Fibroblast of skin of abdomen (primary cell): ENCODE data around the gene FRS3.

Experiments
- DNase-seq: peaks from one replicate; pipeline ENCODE4 v3.0.0-alpha.2; 2013

The FRS3 gene

DNA sequence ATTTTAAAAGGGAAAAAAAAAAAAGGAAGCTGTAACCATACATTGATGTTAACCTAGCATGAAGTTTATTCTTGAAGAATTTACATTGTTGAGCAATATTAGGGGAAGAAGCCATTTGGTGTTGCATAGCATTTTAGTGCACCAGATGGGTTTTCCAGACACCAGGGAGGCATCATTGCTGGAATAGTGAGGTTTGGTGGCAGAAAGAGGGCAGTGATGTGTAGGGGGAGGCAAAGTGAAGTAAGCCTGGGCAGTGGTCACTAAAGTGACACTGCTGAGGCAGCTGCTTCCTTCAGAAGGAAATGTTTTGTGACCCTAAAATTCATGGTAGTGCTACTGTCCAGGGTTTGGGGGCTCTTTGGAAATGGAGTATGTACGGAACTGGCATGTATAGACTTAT is 10.3 kb upstream of the FRS3 start:
- DNase-seq, result no peak

GRCh38 chr6:41789390-41789724 is 9.7 kb upstream of the FRS3 start:
- no peak for DNase-seq

DNA sequence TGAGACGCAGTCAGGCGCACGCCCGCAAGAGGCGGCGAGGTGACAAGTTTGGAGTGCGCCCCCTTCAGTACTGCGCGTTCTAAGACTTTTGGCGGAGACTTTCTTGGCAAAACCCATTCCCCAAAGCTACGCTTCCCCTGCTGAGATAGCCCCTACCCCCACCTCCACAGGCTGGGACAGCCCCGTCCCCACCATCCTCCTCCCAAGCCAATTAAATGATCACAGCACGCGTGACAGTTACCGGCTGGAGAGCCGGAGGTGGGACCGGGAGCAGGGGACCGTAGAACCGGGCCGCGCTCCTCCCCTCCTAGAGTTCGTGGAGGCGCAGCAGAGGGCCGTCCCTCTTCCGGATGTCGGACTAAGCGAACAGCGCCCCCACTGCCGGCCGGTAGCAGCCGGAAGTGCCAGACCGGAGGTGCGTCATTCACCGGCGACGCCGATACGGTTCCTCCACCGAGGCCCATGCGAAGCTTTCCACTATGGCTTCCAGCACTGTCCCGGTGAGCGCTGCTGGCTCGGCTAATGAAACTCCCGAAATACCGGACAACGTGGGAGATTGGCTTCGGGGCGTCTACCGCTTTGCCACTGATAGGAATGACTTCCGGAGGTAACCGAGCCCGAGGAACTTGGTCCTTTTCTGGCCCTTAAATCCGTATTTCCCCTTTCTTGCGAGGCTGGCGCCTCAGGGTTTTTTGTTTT is 7.7 kb upstream of the FRS3 start, which contains the start of gene TOMM6:
TSS of gene TOMM6 (plus strand) at position 476 of the 699 bp plus-strand sequence. CDS start at position 480, 4 bp downstream.
- DNase-seq, result peak; percentile 93

DNA sequence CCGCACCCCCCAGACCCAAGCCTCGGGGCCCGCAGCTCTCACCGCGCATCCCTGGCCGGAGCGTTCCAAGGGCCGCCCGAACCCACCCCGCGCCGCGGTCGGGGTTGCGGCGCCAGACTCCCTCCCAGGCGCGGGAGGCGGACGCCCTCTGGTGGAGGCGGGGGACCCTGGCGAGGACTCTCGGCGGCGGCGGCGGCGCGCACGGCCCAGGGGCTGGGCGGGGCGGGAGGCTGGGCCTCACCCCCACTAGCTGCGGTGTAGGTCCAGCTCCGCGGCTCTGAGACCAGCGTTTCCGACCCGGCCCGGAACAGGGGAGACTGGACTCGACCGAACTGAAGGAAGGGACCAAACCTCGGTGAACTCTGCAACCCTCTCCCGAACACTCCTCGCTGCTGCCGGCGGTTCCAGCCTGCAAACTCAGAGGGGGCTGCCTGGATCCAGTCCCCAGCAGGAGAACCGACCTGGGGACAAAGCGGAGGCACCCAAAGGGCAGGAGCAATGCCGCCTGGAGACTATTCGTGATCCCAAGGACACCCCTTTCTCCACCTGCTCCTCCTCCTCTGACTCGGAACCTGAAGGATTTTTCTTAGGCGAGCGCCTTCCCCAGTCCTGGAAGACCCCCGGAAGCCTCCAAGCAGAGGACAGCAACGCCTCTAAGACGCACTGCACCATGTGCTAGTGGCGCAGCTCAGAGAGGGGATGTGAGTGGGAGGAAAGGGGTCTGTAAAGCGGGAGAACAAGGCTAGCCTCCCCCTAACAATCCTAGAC is 6.9 kb upstream of the FRS3 start:
- DNase-seq, result peak; percentile 77

DNA sequence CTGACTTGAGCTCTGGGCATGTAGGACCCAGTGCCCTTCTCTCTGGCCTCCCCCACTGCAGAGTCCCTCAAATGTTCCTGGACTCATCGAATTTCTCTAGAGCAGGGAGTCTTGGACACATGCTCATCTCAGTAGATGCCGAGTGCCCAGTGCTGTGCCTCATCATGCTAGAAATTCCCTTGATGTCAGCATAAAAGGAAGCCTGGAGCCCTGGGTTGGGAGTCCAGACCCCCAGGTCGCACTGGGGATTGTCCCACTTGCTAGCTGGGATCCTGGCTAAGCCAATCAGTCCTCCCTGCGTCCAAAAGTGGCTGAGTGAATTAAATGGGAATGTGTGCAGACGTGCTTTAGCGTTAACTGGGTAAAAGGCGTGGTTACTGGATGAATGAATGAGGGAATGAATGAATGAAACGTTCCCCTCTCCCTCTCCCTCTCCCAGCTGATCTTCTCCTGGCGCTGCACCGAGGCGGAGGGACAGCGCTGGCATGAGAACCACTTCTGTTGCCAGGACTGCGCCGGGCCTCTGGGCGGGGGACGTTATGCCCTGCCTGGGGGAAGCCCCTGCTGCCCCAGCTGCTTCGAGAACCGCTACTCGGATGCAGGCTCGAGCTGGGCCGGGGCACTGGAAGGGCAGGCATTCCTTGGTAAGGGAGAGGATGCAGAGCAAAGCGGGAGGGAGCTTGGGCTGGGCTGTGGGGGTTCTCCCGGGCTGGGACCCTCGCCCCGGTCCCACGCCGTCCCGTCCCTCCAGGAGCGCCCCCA is 6.2 kb upstream of the FRS3 start:
- peak; percentile 27 for DNase-seq

DNA sequence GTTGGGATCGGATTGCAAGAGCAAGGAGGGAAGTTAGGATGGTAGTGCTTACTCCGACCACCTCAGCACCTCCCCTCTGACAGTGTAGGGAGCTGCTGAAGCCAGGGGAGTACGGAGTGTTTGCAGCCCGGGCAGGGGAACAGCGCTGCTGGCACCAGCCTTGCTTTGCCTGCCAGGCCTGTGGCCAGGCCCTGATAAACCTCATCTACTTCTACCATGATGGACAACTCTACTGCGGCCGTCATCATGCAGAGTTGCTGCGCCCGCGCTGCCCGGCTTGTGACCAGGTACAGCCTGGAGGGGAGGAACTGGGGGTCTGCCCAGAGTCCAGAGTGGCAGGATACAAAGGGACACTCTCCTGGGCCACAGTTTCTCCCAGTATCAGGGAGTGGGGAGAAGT is 5.6 kb upstream of the FRS3 start:
- DNase-seq, result no peak

DNA sequence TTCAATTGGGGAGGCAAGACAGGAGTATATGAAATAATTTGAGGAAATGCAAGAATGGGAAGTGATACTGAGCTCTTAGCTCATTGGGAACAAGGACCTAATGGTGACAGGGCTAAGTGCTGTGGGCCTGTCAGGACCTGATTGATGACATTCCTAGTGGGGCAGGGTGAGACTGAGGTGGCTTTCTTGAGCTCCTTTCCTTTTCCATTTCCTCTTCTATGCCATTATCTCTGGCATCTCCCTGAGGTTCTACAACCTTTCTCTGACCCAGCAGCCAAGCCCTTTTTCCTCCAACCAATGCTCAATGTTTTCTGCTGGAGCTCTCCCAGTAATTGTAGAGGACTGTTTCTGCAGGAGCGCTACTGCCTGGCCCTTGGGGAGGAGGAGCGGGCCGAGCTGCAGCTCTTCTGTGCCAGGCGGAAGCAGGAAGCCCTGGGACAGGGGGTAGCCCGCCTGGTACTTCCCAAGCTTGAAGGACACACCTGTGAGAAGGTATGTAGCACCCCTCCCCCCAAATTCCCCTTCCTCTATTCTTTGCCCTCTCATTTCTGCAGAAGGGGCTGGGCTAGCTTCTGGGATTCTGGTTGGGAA is 5.0 kb upstream of the FRS3 start:
- DNase-seq, result no peak

GRCh38 chr6:41783106-41783780 is 3.5 kb upstream of the FRS3 start:
- DNase-seq, result no peak

- no peak for DNase-seq
Observed at GRCh38 chr6:41781366-41781730, 1.6 kb upstream of the FRS3 start.

GRCh38 chr6:41780551-41781365 is 1.1 kb upstream of the FRS3 start, which contains the start of gene PRICKLE4:
Gene PRICKLE4 (plus strand): TSS chr6:41780782. CDS start chr6:41783474, 2,692 bp downstream.
- DNase-seq, result no peak

DNA sequence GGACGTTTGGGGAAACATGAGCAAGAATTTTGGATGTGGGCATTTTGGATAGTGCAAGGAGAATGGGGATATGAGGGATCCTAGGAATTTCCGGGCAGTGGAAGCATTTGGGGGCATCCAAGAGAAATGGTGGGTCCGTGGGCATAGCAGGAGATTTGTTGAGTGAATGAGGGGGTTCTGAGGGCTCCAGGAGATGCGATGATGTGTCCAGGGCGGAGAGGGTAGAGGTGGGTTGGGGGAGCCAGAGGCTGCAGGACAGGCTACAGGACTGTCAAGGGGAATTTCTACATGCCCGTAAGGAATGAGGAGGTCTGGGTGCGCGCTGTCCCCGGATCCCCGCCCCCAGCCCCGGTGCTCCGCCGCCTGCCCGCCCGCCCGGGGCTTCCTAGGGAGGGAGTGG is 364 bp downstream of the FRS3 start:
- DNase-seq, result no peak

DNA sequence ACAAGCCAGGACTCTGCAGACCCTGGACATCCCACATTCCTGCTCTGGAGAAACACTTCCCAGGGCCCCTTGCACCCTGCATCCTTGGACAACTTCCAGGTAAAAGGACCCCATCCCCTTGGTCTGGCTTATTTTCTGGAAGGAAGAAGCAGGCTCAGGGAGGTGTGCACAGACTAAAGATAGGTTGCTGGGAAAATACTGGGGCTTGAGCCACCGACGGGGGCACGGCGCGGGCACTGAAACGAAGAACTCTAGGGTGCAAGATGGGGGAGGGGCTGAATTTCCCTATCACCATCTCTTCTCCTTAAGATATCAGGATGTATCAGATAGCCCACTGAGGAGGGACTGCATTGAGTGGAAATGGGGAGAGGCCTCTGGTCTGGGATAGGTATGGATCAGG is 805 bp downstream of the FRS3 start:
- no peak for DNase-seq

DNA sequence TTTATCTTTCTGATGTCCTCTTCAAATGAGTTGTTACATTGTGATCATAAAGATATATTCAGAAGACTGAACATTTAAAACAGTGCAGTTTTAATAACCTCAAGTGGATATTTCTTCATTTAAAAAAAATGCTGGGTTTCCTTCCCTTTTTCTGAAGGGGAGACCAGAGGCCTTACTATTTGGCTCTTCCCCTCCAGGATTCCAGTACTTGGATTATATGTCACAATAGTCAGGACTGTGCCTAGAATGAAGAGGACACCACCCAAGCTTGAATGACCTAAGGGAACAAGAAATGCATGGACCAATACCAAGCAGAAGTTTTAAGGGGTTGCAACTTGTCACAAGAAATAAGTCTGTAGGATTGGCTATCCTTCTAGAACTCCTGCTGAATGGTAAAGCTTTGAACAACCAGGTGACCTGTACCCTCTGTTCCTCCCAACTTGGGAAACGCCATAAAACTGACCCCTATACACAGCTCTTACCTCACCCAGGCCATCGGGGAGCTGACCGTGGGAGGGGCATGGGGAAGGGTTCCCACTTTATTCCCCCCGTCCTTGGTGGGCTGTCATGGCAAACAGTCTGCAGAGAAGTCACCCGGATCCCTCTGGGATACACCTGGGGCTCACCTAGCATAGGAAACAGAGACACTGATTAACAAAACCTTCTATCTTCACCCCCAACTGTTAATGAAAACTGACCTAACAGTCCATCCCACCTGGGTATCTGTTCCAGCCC is 2.0 kb downstream of the FRS3 start:
- DNase-seq, result no peak

- no peak for DNase-seq
Observed at GRCh38 chr6:41775293-41775882, 4.3 kb downstream of the FRS3 start.

DNA sequence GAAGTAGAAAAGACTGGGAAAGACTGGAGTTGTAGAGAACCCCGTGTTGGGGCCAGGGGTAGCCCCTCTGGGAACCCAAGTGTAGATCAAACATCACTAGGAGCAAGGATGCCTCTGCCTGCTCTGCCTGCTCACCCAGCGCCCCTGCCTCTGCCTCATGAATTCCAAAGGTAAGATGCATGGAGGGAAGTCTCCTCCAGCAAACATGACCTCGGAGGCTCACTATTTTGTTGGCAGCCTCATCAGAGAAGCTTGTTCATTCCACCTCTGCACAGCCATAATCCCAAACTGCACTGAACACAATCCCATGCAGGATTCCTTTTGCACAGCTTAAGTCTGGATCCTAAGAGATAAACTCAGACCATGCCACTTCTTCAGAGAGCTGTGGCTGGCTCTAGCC is 4.9 kb downstream of the FRS3 start:
- DNase-seq, result no peak

DNA sequence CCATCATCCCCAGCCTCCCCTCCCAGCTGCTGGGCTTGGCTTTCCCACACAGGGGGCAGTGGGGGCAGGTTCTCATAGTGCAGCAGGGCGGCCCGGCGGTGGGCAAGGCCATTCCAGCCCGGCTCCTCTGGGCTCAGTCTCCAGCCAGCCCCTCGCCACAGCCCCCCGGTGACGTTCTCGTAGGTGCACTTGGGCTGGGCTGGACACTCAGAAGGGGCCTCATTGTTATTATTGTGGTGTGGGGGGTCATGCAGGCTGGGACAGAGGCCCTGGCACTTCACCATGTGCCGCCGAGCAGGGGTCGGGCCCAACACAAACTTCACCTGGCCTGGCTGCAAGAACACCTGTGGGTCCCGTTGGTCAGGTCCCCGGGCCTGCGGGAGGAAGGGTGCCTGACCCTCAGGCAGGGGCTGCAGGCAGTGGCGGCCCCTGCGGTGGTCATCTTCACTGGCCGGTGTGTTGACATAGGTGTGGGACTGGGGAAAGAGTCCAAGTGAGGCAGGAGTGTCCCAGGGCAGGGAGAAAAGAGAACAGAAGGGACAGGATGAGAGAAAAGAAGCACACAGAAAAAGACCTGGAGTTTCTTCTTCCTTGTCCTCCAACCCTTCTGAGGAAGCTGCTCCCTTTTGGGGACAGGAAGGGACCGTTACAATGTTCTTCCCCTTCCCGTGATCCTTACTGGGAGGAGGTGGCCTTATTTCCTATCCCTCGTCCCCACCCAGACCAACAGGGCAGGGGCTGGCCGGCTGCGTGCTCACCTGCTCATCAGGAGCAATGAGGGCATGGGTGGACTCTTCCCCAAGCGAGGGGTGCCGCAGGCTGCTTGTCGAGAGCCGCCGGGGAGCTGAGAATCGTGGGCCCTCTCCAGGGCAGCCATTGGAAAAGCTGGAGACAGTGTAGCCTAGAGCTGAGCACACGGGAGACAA is 8.4 kb downstream of the FRS3 start:
- no peak for DNase-seq

GRCh38 chr6:41770381-41771057 is 9.2 kb downstream of the FRS3 start:
- no peak for DNase-seq

GRCh38 chr6:41769376-41769775 is 10.3 kb downstream of the FRS3 start:
- DNase-seq, result no peak
